C4-2B (cell line): Measurements from ENCODE around the gene CHCHD4.

Experiments used
- CTCF ChIP-seq: fragments of 450-650 bp; conservative IDR thresholded peaks from 2 replicates; pipeline ENCODE4 v1.5.1; 2017; ENCODE audit warnings: mild to moderate bottlenecking
- ZFX ChIP-seq: fragments of 450-650 bp; IDR thresholded peaks from 2 replicates; pipeline ENCODE4 v1.6.1; 2017

- TF ChIP-seq CTCF (no peak), ZFX (peak; percentile 69)
Observed at GRCh38 chr3:14124615-14125192, at the start of gene CHCHD4, which contains the start of gene TMEM43.
